K562 treated with DMSO at 1 percent for 24 hours (cell line): ENCODE results near the gene GNB1. TPM values are rescaled to one million over a fixed set of nuclear protein-coding genes. Genes with fewer than 3 reads are reported as not detected.

ENCODE experiments used
- total RNA-seq: library from RNA; unstranded; fragments of 300-600 nt; gene quantifications from 2 replicates; pipeline ENCODE4 v1.2.3, GENCODE V29; 2022; ENCODE audit warnings: low read depth; ENCODE audit not compliant: insufficient read depth

GNB1 gene
- total RNA-seq, result 233 and 242 TPM in 2 replicates

GRCh38 chr1:1890506-1891348, at the start of gene GNB1:
TSS of gene GNB1 (minus strand) at chr1:1891087. CDS start at chr1:1825453, 65,634 bp downstream.

GRCh38 chr1:1918901-1919303, 28.0 kb upstream of the GNB1 start, which contains the start of gene TMEM52:
TSS of gene TMEM52 (minus strand) at chr1:1919279. CDS start at chr1:1919265, 14 bp downstream.

GRCh38 chr1:1914971-1915692, 24.2 kb upstream of the GNB1 start, which contains the start of gene CALML6:
TSS of gene CALML6 (plus strand) at chr1:1915260. CDS start at chr1:1915281, 21 bp downstream.

GRCh38 chr1:1777950-1778662, 112.8 kb downstream of the GNB1 start, which contains the start of gene NADK:
TSS of gene NADK (minus strand) at chr1:1778470. CDS start at chr1:1765406, 13,064 bp downstream.

Other genes with a start within 250 kb of the GNB1 start
- 45.9 and 49.0 TPM in 2 replicates for gene CDK11B, start 232.1 kb downstream of the GNB1 start, total RNA-seq
- gene SLC35E2B, start 198.3 kb downstream of the GNB1 start, total RNA-seq, result 66.2 and 69.4 TPM in 2 replicates
- gene CDK11A, start 166.7 kb downstream of the GNB1 start, total RNA-seq, result 55.0 and 69.4 TPM in 2 replicates
- 92.6 and 99.6 TPM in 2 replicates for gene NADK, start 112.6 kb downstream of the GNB1 start, total RNA-seq
- gene CALML6, start 24.2 kb upstream of the GNB1 start, total RNA-seq, result not detected in 2 replicates
- gene TMEM52, start 28.2 kb upstream of the GNB1 start, total RNA-seq, result 4.1 and 4.2 TPM in 2 replicates
- gene CFAP74, start 112.7 kb upstream of the GNB1 start, total RNA-seq, result 0.32 TPM in 1 of 2 replicates, not detected in the other
- gene GABRD, start 128.3 kb upstream of the GNB1 start, total RNA-seq, result not detected in 2 replicates
- gene PRKCZ, start 159.3 kb upstream of the GNB1 start, total RNA-seq, result 5.0 and 5.7 TPM in 2 replicates